ENCODE measurements around the gene LDLRAD2. TPM values are rescaled to one million over a fixed set of nuclear protein-coding genes. Genes with fewer than 3 reads are reported as not detected.

Gene LDLRAD2
- polyA plus RNA-seq, 2 of the 4 experiments (the other 2 are of a cell fraction), result 0.08 TPM; not detected in 1

GRCh38 chr1:21794656-21795055 is 17.4 kb upstream of the LDLRAD2 start:
- no peak for TF ChIP-seq NPAS2 (CRISPR knock-in tag; IDR thresholded peaks at IDR 0.05; ENCODE audit: borderline replicate concordance)
- no peak for TF ChIP-seq RARB (CRISPR knock-in tag; IDR thresholded peaks at IDR 0.05)
- no peak for TF ChIP-seq E2F6 (IDR thresholded peaks at IDR 0.05; ENCODE audit: borderline replicate concordance, low read depth)
- TF ChIP-seq CTCF (IDR thresholded peaks at IDR 0.05), result no peak
- no peak for TF ChIP-seq BCL3 (IDR thresholded peaks at IDR 0.05)
- no peak for TF ChIP-seq ZSCAN20 (CRISPR knock-in tag; IDR thresholded peaks at IDR 0.05)
- TF ChIP-seq BHLHE40 (IDR thresholded peaks at IDR 0.05; ENCODE audit: low read depth, low read length), result no peak
- TF ChIP-seq TFCP2L1 (CRISPR knock-in tag; IDR thresholded peaks at IDR 0.05), result no peak
- no peak for TF ChIP-seq MAZ (IDR thresholded peaks at IDR 0.05; ENCODE audit: borderline replicate concordance, low read depth, low read length)
- TF ChIP-seq ELK1 (IDR thresholded peaks at IDR 0.05; ENCODE audit: low read depth, low read length), result no peak
- no peak for TF ChIP-seq ZNF302 (CRISPR knock-in tag; IDR thresholded peaks at IDR 0.05)
- no peak for TF ChIP-seq CHD2 (IDR thresholded peaks at IDR 0.05; ENCODE audit: low read length, partially characterized antibody)
- H3K9me3 ChIP-seq, result no peaks in the 10 kb centered on the region; the same call in 2 of the 3 replicates
- DNase-seq (ENCODE audit: low read depth in 1 of 2, low spot score in 1 of 2) (no peak), FAIRE-seq (no peak), ATAC-seq (no peak)
- CTCF ChIA-PET, result interaction anchor here (0.6 to 0.7 kb wide), 2 partner anchors 30 to 446 kb away, joined by 3 read pairs; no protein-coding TSS in a partner anchor
- WGBS (ENCODE audit: missing lambda C conversion rate), result 45% methylated on average over 1 of the region's 2 CpGs
- H3K4me1 ChIP-seq, result no peaks in the 10 kb centered on the region
- H3K4me2 ChIP-seq, result no peak overlapping the region
- POLR2A ChIA-PET, result no interaction called here
- H3K27ac ChIP-seq, result no peak overlapping the region
- H3K4me3 ChIP-seq, result no peak overlapping the region

- H3K27ac ChIP-seq, result no peak overlapping the region
- FAIRE-seq, result no peak
- ChIA-PET CTCF (interaction anchor here (0.7 kb wide), 1 partner anchor 30 kb away, joined by 3 read pairs; no protein-coding TSS in a partner anchor), POLR2A (no interaction called here)
- no peak for TF ChIP-seq RARB (CRISPR knock-in tag; IDR thresholded peaks at IDR 0.05)
- TF ChIP-seq HES2 (IDR thresholded peaks at IDR 0.05), result no peak
- TF ChIP-seq KDM5A (IDR thresholded peaks at IDR 0.05), result no peak
- no peak for TF ChIP-seq RCOR1 (IDR thresholded peaks at IDR 0.05; ENCODE audit: low read depth, low read length)
- no peak for TF ChIP-seq NPAS2 (CRISPR knock-in tag; IDR thresholded peaks at IDR 0.05; ENCODE audit: borderline replicate concordance)
- TF ChIP-seq ZSCAN20 (CRISPR knock-in tag; IDR thresholded peaks at IDR 0.05), result no peak
- no peak for TF ChIP-seq REST (IDR thresholded peaks at IDR 0.05)
- no peak for TF ChIP-seq CHD4 (IDR thresholded peaks at IDR 0.05; ENCODE audit: borderline replicate concordance)
- TF ChIP-seq ZNF302 (CRISPR knock-in tag; IDR thresholded peaks at IDR 0.05), result no peak
- no peak for TF ChIP-seq HOXB5 (CRISPR knock-in tag; IDR thresholded peaks at IDR 0.05)
- TF ChIP-seq ESRRA (IDR thresholded peaks at IDR 0.05; ENCODE audit: borderline replicate concordance, low read length), result no peak
- no peak for TF ChIP-seq JUN (IDR thresholded peaks at IDR 0.05)
- TF ChIP-seq SREBF2 (IDR thresholded peaks at IDR 0.05), result no peak
- no peak for TF ChIP-seq EHF (CRISPR knock-in tag; IDR thresholded peaks at IDR 0.05)
- no peak overlapping the region for H3K4me3 ChIP-seq
- DNase-seq (ENCODE audit: low read depth in 1 of 2, low spot score in 1 of 2), result no peak
- no peaks in the 10 kb centered on the region for H3K4me1 ChIP-seq
- 74% methylated on average over 5 of the region's 6 CpGs for WGBS (ENCODE audit: missing lambda C conversion rate)
- no peaks in the 10 kb centered on the region; the same call in 2 of the 3 replicates for H3K9me3 ChIP-seq
- no peak for ATAC-seq
- no peak overlapping the region for H3K4me2 ChIP-seq
Observed at GRCh38 chr1:21795075-21795474, 17.0 kb upstream of the LDLRAD2 start.

Data from A549 (cell line).